Myocyte (in vitro differentiated cells): ENCODE data around the gene STXBP6. TPM values are rescaled to one million over a fixed set of nuclear protein-coding genes. Genes with fewer than 3 reads are reported as not detected.
A peak's percentile ranks its signal among the peaks of the same experiment; 100 is the strongest.
"Not testable (repeated sequence)": the region's sequence is repeated elsewhere in the genome, so short reads cannot be mapped to it uniquely, and the experiment has no call there.

Experiments used
- DNase-seq: peaks from one replicate; pipeline ENCODE4 v3.0.0-alpha.2; 2012; ENCODE audit warnings: low read depth
- total RNA-seq: library from RNA; depleted of rRNA; stranded (reverse); fragments of >200 nt; gene quantifications from 2 replicates; pipeline ENCODE4 v1.2.3, GENCODE V29; 2014

STXBP6 gene
- total RNA-seq, 1 donor from 2014 or later: 24.5 TPM

DNA sequence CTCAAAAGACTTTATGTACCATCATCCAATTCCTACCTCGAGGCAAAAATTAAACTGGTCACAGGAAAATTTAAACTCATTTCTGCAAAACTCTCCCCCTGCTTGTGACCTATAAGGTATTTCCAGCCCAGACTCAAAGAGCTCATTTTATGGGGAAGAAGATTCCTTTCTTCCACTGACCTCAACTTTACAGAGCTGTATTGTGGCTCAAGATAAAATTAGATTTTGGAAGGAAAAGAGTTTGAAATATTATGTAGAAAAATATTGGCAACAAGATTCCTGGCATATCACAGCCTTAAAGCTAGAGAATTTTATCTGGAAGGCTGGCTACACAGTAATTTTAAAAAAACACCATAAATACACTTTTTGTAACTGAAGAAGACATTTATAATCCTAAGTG lies 91.7 kb downstream of the STXBP6 start:
- no peak for DNase-seq

DNA sequence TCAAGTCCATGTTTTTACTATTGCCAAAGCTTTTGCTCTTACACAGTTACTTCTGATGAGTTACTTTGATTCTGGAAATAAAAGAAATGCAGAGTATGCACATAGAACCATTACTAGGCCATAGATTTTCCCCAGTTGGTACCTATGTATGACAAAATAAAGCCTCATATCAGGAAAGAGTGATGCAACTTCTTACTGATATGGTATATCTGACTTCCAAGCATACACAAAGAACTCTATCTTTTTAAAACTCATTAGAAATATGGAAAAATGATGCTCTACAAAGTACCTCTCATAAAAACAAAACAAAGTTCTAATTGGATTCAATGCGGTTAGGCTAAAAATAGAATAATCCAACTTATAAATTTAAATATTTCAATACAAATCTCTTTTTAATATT lies 92.1 kb downstream of the STXBP6 start:
- DNase-seq: no peak

DNA sequence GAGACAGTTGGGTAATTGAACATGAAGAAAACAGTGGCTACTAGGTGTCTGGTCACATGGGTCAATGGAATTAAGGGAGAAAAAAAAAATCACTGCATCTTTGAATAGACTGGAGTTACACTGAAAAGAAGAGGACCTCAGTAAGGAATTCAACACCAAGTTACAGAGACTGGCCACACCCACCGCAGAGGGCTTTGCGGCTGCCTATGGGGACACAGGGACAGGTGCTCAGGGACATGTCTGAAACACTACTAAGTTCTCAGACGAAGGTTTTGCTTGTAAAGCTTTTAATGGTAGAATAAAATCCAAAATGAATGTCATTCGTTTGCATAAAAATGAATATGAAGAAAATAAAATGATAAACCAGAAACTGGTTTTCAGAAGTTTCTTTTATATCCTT lies 93.8 kb downstream of the STXBP6 start:
- no peak for DNase-seq

DNA sequence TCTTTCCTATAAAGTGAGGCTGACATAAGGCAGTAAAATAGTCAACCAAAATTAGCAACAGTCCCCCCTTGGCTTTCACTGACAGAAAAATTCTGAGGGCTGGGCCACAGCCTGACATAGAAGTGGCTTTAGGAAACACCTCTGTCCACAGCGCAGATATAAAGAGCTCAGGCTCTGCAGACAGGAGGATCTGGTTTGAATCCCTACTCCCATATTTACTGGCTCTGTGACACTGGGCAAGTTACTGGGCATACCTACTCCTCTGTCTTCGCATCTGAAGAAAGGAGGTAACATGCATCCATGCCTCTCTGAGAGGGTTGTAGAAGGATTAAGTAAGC lies 95.3 kb downstream of the STXBP6 start:
- peak; percentile 26 for DNase-seq

DNA sequence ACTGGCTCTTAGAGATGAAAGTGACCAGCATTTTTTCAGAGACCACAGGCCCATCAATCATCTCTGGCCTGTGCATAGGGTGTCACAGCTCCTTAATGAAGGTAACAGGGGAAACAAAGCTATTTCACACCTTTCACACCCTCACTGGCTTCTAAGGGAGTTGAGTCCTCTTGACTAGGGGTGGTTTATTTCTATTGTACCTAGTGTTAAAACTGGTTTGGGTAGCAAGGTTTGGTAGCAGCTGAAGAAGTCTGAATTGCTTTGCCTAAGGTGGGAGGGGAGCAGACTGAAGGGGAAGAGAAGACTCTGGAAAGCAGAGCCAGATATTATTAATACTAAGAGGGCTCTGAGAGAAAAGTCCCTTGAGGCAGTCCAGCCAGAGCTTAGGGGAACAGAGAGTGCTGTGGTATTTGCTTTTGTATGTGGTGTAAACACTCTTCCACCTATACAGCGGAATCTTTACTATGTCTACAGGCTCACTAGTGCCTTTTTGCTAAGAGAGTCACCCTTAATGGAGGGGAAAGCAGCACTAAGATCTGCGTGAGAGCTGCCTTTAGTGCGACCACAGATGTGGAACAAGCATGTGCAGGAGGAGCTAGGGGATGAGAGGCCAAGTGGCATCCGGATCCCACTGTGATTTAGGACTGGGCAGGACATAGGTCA lies 95.8 kb downstream of the STXBP6 start:
- no peak for DNase-seq

DNA sequence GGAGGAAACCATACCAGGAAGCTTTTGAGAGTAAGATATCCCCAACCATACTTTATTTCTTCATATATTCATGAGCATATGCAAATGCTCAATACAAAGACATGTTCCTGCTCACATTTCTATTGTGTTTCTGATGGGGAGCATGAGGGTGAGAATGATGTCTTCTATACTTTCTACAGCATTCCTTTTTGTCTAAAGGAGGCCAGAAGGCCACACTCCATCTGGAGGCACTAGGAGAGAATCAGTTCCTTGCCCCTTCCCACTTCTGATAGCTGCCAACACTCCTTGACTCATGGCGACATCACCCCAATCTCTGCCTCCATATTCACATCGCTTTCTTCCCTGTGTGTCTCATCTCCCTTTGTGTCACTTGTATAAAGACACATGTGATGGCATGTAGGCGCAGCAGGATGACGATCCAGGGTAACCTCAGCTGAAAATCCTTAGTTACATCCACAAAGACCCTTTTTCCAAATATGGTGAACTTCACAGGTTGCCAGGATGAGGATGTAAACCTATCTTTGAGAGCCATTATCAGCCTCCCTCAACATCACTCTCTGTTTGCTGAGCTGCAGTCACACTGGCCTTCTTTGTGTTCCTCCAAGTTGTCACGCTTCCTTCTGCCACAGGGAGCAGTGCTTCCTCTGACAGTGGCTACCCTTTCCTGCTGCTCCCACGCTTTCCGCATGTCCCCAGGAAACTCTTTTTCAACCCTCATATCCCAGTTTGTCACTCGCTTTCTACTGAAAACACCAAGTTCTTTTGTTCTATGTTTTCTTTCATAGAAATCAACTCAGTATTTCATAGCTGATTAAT lies 96.9 kb downstream of the STXBP6 start:
- DNase-seq: no peak

DNA sequence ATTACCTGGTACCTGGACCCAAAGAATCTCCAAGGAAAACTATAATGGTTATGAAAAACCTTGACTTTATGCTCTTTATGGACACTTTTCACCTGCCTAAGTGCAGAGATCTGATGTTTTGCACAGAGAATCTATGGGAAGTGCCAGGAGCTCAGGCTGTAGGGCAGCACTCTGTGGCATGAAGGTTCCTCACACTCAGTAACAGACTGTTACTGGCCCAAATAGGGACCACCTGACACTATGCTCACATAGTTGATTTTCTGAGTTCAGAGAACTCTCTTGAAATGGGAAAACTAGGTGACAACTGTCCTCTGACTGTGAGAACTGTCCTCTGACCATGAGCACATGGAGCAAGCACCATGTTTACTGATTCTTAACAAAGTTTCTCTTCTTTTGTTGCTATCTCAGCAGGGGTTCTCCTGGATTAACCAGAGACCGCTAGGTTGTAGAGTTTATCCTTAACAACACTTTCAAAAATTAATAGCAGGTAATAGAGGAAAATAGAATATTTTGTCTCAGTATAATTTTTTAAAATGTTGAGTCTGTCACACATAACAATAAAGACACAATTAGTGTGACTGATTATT lies 101.6 kb downstream of the STXBP6 start:
- no peak for DNase-seq

DNA sequence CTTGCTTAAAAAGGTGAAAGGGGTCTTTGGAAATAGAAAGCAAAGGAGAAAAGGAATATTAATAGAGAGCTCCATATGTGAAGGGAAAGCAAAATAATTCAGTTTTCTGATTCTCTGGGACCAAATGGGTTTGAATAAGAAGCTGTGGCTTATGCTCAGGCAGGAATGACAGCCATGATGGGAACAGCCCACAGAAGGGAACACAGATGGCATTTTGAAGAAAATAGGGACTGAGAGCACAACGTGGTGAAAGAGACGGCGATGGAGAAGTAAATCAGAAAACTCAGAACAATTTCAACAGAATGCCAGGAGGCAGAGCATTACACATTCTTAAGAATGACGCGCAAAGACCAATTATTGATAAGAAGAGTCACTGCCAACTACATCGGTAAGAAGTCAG lies 102.8 kb downstream of the STXBP6 start:
- no peak for DNase-seq

DNA sequence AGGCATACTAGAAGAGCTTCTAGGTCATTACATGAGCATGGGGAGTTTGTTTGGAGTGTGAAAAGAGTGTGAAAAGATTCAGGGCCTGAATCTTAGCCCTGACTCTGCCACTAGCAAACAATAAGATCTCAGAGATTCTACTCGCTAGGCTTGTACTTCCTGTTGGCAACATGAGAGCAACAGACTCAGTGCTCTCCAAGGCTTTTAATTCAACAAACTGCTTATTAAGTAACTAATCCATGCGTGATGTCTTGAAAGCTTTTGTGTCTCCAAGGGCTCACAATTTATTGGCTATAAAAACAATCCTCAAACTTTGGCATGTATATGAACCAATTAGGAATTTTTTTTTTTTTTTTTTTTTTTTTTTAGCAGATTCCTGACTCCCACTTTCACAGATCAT lies 105.1 kb downstream of the STXBP6 start:
- no peak for DNase-seq

DNA sequence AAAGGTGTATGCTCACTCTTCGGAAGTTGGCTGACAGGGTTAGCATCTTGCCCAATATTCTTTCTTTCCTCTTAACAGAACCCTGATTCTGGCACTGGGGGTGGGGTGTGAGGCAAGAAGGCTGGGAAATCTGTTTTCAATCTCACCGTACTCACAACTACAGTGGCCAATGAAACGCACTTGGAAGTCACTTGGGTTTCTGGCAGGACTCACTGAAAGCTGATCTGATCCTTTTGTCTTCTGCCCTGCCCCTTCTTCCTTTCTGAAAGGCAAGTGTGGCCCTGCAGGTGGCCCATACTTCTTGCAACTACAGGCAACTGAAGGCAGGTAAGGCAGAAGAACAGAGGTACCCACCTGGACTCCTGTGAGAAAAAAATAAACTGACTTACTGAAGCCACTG lies 106.9 kb downstream of the STXBP6 start:
- DNase-seq: no peak

DNA sequence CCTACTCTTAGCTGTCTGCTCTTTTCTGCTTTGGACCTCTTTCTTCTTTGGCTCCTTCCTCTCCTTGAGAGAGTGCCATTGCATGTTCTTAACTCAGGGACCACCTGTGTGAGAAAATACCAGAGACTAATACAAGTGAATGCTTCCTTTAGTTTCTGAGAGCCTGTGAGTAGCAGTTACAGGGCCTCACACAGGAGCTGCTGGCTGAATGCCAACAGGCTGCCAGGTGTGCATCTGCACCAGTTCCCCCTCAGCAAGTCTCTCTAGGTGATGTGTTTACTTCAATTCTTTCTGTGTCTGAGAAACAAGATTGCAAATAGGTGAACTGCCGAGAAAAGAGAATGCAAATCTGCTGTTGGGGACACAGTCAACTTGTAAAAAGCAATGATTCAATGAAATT lies 108.2 kb downstream of the STXBP6 start:
- DNase-seq: no peak

DNA sequence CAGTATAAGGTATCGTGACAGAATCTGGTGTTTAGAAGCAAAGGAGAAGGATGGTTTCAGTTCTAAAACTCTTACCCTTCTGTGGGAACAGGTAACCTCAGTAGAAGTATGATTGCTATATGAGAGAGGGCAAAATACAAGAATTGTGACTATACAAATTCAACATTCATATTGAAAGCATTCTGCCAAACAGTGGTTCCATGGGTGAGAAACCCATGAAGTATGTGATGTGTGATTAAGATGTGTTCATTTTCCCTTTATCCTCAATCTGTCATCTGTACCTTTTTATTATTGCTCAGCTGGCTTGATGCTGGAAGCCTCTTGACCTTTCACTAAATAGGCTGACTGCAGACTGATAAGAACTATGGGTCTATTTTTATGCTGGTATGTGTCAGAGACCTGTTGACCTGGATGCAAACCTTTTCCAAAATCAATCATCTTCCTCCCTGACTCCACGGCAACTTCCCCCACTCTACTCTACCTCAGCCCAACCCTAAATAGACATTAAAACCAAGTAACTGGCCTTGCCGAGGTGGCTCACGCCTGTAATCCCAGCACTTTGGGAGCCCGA lies 109.6 kb downstream of the STXBP6 start:
- no peak for DNase-seq

DNA sequence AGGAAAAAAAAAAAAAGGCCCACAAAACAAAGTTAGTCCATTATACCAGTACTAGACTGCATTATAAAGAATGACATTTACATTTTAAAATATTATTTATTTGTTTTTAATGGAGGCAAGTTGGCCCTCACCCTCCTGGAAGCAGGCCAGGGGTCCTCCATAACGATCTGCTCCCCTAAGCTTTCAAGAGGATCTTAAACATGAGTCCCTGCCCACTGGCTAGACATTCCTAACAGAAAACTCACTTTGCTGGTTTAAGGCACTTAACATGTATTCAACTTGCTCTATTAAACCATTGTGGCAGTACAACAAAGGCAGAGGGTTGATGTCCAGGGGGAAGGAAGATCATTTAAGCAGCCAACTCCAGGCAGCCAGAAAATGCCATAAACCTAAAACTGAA lies 111.4 kb downstream of the STXBP6 start:
- no peak for DNase-seq

DNA sequence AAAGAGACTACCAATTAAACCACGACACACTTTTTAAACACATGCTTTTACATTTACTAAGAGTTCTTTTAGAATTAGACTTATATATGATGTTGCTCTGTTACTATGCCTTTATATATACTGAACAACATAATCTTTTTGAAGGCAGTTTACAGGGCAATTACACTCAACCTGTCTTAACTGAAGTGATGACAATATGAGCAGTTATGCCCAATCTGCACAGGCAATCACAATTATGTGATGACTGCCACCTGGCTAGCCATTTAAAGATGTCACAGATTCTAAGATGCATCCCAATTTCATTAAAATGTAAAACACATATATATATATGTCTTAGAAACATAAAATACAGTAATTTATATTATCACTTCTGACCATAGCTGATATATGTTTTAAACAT lies 112.6 kb downstream of the STXBP6 start:
- DNase-seq: no peak

DNA sequence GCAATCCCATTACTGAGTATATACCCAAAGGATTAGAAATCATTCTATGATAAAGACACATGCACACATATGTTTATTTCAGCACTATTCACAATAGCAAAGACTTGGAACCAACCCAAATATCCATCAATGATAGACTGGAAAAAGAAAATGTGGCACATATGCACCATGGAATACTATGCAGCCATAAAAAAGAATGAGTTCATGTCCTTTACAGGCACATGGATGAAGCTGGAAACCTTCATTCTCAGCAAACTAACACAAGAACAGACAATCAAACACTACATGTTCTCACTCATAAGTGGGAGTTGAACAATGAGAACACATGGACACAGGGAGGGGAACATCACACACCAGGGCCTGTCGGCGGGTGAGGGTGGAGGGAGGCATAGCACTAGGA lies 113.2 kb downstream of the STXBP6 start:
- DNase-seq: not testable (repeated sequence)

DNA sequence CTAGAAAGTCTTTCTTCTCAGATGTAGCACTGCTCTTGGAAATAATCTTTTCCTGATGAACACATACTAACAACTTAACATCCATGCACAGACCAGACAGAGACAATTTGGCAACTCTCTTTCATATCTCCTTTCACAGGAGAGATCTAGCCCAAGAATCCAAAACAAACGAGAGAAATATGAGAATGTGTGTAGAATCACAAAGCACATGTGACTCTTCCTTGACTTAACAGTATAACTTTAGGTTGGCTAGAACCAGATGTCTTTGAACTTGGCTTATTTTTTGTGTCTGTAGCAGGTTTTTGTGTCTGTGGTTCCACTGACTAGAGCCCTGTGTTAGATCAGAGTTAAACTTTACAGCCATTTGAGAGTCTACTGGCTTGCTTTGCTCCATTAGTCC lies 114.2 kb downstream of the STXBP6 start:
- no peak for DNase-seq

DNA sequence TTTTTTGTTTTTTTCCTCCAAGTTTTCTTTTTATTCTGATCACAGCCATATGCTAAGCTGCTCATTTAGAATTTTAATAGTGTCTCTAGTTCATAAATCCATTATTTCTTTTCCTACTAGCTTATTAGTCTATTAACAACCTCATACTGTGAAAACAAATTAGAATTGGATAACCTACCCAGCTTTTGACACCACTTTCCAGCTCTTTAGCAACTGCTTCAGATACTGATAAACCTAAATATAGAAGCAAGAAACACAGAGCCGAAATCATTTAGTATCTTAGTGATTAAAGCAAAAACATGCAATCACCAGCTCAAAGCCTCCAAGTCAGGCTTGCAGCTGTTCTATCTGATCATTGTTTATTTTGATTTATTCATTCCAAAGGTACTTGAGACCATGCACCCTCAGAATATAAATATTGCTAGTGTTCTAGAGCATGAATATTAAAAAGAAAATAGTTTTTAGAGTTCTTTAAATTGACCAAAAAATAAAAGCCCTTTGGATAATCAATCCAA lies 121.5 kb downstream of the STXBP6 start:
- DNase-seq: peak; percentile 57

DNA sequence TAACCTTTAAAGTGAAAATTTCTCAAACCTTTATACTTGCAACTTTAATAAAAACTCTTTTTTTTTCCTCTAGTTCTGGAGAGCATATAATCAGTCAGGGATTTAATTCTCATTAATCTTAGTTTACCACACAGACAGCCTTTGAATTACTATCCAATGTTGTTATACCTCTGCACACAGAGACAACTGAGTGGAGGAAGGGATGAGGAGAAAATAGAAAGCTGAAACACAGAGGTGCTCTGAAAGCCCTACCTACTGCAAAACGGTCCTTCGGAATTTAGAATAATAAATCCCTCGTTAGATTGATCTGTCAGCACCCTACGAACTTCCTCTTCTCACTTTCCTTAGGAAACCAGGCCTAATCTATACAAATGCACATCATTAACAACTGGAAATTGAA lies 122.1 kb downstream of the STXBP6 start:
- no peak for DNase-seq

DNA sequence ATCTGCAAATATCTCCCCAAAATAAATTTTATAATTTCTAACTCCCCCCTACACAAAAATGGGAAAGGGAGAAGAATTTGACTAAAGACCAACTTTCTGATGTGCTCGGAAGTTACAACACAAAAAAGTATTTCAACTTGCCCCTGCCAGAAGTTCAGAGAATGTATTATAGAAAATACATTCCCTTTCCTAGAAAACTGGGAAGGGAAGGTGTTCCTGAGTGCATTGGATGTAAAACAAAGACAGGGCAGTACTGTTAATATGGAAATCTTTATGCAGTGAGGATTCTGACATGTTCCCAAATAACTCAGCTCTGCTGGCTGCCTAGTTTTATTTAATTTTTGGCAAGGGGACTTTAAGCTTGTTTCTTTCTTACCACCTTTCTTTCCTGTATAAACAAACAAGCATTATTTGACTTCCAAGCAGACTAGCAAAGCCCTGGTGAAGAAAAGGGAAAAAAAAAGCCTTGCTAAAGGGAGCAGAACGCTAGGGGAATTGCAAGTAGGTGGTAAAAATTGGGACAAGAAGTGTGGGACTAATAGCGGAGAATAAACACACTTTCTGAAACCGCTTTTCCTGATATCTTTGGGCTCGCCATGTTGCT lies 124.1 kb downstream of the STXBP6 start:
- DNase-seq: no peak

DNA sequence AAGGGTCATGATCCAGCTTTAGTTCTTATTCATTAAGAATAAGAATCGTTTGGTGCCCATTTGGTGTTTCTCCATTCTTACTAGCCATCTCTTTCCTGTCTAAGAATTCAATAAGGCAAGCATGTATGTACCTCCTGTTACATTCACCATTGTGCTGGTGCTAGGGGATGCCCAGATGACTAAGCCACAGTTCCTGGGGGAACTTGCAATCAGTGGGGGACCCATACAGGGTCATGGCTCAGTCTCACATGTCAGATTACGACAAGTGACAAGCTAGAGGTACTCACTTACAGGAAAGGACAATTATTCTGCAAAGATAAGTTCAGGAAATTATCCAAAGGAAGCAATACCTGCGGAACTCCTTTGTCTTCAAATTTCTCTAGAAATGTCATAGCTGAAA lies 125.4 kb downstream of the STXBP6 start:
- DNase-seq: no peak

DNA sequence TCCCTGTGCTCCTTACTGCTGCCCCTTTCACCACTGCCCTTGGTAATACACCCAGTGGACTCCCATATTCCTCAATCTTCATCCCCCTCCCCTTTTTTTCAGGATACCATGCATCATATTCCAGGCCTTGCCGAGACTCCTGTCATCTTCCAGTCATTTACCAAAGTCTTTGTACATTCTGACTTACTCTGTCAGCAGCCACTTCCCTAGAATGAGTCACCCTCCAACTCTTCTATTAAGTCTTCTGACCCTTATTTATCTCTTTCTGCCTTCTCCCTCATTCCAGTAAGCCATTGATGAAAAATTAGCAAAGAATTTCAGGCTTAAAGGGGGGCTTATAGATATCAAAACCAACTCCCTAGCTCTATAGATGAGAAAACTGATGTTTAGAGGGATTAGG lies 128.0 kb downstream of the STXBP6 start:
- DNase-seq: peak; percentile 42
